PC-3 (cell line): ENCODE measurements around the gene VMAC. TPM values are rescaled to one million over a fixed set of nuclear protein-coding genes. Genes with fewer than 3 reads are reported as not detected.

Source experiments
- total RNA-seq: library from RNA; depleted of rRNA; stranded (reverse); fragments of >200 nt; gene quantifications from 2 replicates; pipeline ENCODE4 v1.2.3, GENCODE V29; 2014; rRNA removed

Gene VMAC
- total RNA-seq, 1 experiment from 2014 or later, result 8.3 TPM

Other genes with a start within 250 kb of the VMAC start
- 331 and 456 TPM in 2 replicates for gene MICOS13, start 224.4 kb upstream of the VMAC start, total RNA-seq
- gene HSD11B1L, start 223.8 kb upstream of the VMAC start, total RNA-seq, result 8.6 and 10.9 TPM in 2 replicates
- 2,190 and 2,470 TPM in 2 replicates for gene RPL36, start 214.6 kb upstream of the VMAC start, total RNA-seq
- gene LONP1, start 184.7 kb upstream of the VMAC start, total RNA-seq, result 217 and 306 TPM in 2 replicates
- not detected in 2 replicates for gene CATSPERD, start 184.2 kb upstream of the VMAC start, total RNA-seq
- gene PRR22, start 120.1 kb upstream of the VMAC start, total RNA-seq, result 3.5 and 5.6 TPM in 2 replicates
- gene DUS3L, start 113.7 kb upstream of the VMAC start, total RNA-seq, result 118 and 148 TPM in 2 replicates
- 3.9 and 8.8 TPM in 2 replicates for gene NRTN, start 99.8 kb upstream of the VMAC start, total RNA-seq
- 0.69 TPM in 1 of 2 replicates, not detected in the other for gene FUT6, start 65.2 kb upstream of the VMAC start, total RNA-seq
- gene FUT3, start 53.4 kb upstream of the VMAC start, total RNA-seq, result 7.7 and 7.8 TPM in 2 replicates
- gene FUT5, start 34.3 kb upstream of the VMAC start, total RNA-seq, result 0.35 TPM in 1 of 2 replicates, not detected in the other
- 556 and 669 TPM in 2 replicates for gene NDUFA11, start 1.1 kb upstream of the VMAC start, total RNA-seq
- gene CAPS, start 9.4 kb downstream of the VMAC start, total RNA-seq, result 255 and 280 TPM in 2 replicates
- 114 and 153 TPM in 2 replicates for gene RANBP3, start 73.3 kb downstream of the VMAC start, total RNA-seq
- gene RFX2, start 205.6 kb downstream of the VMAC start, total RNA-seq, result 10.5 and 11.3 TPM in 2 replicates
- not detected in 2 replicates for gene ACSBG2, start 230.8 kb downstream of the VMAC start, total RNA-seq